DMS 273 (cell line): ENCODE data around the gene HEATR3.
A peak's percentile ranks its signal among the peaks of the same experiment; 100 is the strongest.

ENCODE experiments used
- DNase-seq: peaks from one replicate; lab custom pipeline; 2025; ENCODE audit not compliant: unreplicated experiment; lab: John Stamatoyannopoulos, UW

Gene HEATR3

DNA sequence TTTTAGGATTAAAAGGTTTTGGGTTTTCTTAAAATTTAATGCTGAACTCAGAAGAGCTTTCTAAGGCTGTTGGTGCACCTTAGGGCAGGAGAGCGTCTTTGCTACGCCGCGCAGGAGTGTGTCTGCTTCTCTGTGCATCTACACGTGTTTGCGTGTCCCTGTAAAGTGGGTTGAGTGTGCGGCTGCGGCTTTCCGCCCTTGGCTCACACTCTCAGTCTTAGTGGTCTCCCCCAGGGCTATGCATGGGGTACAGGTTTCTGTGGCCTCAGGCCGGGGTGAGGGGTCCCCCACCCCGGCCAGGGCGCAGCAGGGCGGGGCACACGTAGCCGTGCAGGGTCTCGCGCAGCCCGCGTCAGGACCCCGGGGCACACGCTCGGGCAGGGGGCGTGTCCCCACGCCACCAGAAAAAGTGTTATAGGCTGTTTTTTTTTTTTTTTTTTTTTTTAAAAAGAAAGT lies 86.6 kb downstream of the HEATR3 start:
- no peak for DNase-seq

DNA sequence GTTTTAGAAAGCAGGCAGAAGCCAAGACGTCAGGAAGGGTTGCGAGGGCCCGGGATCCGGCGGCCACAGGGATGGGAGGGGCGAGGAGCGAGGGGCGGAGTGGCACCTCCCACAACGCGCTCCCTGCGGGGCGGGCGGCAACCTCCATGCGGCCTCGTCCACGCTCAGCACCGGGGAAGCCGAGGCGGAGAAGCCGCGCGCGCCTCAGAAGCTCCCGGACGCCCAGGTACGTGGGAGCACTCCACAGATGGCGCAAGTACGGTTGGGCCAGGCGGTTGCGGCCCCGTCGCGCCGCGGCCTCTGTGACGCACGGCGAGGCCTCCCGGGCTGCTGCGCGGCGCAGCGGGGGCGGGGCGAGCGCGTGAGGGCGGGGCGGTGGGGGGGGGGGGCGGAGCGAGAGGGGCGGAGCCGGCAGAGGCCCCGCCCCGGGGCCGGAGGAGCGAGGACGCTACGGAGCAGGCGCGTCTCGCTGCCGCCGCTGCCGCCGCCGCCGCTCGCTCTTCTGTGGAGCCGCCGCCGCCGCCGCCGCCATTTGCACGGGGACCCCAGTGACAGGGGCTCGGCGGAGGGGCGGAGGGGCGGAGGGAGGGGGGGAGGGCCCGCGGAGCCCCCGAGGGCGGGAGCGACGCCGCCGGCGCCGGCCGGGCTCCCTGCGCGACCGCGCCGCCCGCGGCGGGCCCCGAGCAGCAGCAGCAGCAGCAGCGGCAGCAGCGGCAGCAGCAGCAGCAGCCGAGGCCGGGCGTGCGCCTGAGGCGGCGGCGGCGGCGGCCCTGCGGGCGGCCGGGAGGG lies 87.2 kb downstream of the HEATR3 start, which contains the start of gene TENT4B:
Gene TENT4B (plus strand): TSS at position 500 of the 789 bp plus-strand sequence. CDS start 316 bp downstream, outside the sequence.
- DNase-seq: peak; percentile 93

- peak; percentile 61 for DNase-seq
Measured at GRCh38 chr16:50153596-50154419, 88.0 kb downstream of the HEATR3 start.

GRCh38 chr16:50154420-50154950 lies 88.7 kb downstream of the HEATR3 start:
- DNase-seq: peak; percentile 49

GRCh38 chr16:50155925-50156324 lies 90.2 kb downstream of the HEATR3 start:
- DNase-seq: no peak
